Esophagus (tissue), 2 donors: ENCODE results near the gene KCNMA1. TPM values are rescaled to one million over a fixed set of nuclear protein-coding genes. Genes with fewer than 3 reads are reported as not detected.

Experiments
- H3K27ac ChIP-seq, 2 donors: one replicate each; pipeline ENCODE4 v1.5.1; 2013; ENCODE audit warnings: low read depth in 2 of 2, mild to moderate bottlenecking in 2 of 2, inconsistent platforms in 1 of 2, low read length in 1 of 2, moderate library complexity in 1 of 2
- H3K27me3 ChIP-seq, 2 donors: one replicate each; pipeline ENCODE4 v1.6.1; 2013; ENCODE audit warnings: low read length in 2 of 2, control low read depth in 1 of 2, mild to moderate bottlenecking in 1 of 2; ENCODE audit not compliant: insufficient read depth in 2 of 2, control insufficient read depth in 1 of 2
- H3K36me3 ChIP-seq, 2 donors: one replicate each; pipeline ENCODE4 v1.6.1; 2013; ENCODE audit warnings: low read length in 1 of 2; ENCODE audit not compliant: control insufficient read depth in 2 of 2, insufficient read depth in 2 of 2
- H3K4me1 ChIP-seq, 2 donors: one replicate each; pipeline ENCODE4 v1.6.1; 2013; ENCODE audit warnings: low read length in 1 of 2; ENCODE audit not compliant: control insufficient read depth in 2 of 2, insufficient read depth in 2 of 2
- H3K4me3 ChIP-seq, 2 donors: one replicate each; pipeline ENCODE4 v1.5.1; 2013; ENCODE audit warnings: low read length in 2 of 2, mild to moderate bottlenecking in 2 of 2, low read depth in 1 of 2, moderate library complexity in 1 of 2
- H3K9me3 ChIP-seq, 2 donors: one replicate each; pipeline ENCODE4 v1.6.1; 2013; ENCODE audit warnings: mild to moderate bottlenecking in 2 of 2, low read depth in 1 of 2, low read length in 1 of 2, moderate library complexity in 1 of 2; ENCODE audit not compliant: control insufficient read depth in 2 of 2, insufficient read depth in 1 of 2
- WGBS, 2 donors: extraction: QIAGEN DNeasy Blood & Tissue Kit; methylation state at CpG; one replicate each; pipeline ENCODE4 v1.1.7; 2013; 5-methylcytosine and 5-hydroxymethylcytosine counted together
- polyA plus RNA-seq, 2 donors: library from polyadenylated mRNA; stranded (reverse); fragments of 200-250 nt; gene quantifications; one replicate each; pipeline ENCODE4 v1.2.3, GENCODE V29; 2013
- donor health status: healthy with polysubstance abuse.
- donor health status: Bipolar disorder and iron deficiency.

Gene KCNMA1
- polyA plus RNA-seq, 2 donors, result 8.4 to 11.2 TPM

GRCh38 chr10:77539147-77539935, 98.3 kb downstream of the KCNMA1 start:
- 58 to 68% methylated on average over 7 of the region's 7 CpGs for WGBS, 2 donors
- H3K36me3 ChIP-seq, result no peaks in the 10 kb centered on the region
- no peak overlapping the region for H3K27ac ChIP-seq
- no peaks in the 10 kb centered on the region for H3K9me3 ChIP-seq
- H3K4me1 ChIP-seq, result peaks cover 3 to 8% of the 10 kb centered on the region in 2 donors
- H3K27me3 ChIP-seq, result no peaks in the 10 kb centered on the region
- H3K4me3 ChIP-seq, result no peak overlapping the region

DNA sequence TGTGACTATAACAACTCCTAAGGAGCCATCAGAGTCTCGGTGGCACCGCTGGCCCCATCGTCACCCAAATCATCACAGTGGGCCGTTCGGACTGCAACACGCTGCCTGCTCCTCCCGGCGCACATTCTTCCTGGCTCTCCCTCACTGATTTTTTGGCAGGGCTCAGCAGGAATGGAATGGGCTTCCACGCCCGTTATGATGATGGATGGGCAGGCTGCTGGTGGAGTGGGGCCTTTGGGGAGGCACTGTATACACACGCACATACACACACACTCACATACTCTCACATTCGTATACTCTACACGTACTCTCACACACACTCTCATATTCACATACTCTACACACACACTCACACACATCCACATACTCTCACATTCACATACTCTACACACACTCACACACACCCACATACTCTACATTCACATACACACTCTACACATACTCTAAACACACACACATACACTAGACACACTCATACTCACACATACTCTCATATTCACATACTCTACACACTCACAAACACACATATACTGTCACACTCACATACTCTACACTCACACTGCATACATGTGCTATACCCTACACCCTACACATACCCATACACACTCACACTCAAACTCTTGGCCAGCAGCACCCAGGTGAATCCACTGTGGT, 99.8 kb downstream of the KCNMA1 start:
- 58 to 70% methylated on average over 13 of the region's 13 CpGs for WGBS, 2 donors
- no peaks in the 10 kb centered on the region for H3K9me3 ChIP-seq
- H3K27me3 ChIP-seq, result no peaks in the 10 kb centered on the region
- H3K4me3 ChIP-seq, result no peak overlapping the region
- no peak overlapping the region for H3K27ac ChIP-seq
- H3K36me3 ChIP-seq, result no peaks in the 10 kb centered on the region
- peaks cover 6 to 8% of the 10 kb centered on the region in 2 donors for H3K4me1 ChIP-seq

DNA sequence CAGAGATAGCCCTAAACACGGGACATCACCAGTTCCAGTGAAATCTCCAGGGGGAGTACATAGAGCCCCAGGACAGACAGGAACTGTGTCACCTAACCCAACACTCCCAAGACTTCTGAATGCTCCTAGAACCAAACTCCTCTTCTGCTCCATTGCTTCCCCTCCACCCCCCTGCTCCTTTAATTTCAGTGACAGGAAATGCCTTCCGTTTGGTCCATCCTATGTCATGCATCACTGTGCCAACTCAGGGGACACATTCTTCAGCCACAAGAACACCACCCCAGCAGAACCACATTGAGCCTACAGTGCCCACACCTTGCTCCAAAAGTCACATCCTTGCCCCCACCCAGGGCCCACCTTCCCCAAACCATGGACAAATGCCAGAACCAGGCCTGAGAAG, 100.5 kb downstream of the KCNMA1 start:
- no peaks in the 10 kb centered on the region for H3K9me3 ChIP-seq
- no peak overlapping the region for H3K4me3 ChIP-seq
- H3K4me1 ChIP-seq, result peaks cover 6 to 8% of the 10 kb centered on the region in 2 donors
- H3K36me3 ChIP-seq, result no peaks in the 10 kb centered on the region
- 77 to 83% methylated on average over 2 of the region's 2 CpGs for WGBS, 2 donors
- no peaks in the 10 kb centered on the region for H3K27me3 ChIP-seq
- no peak overlapping the region for H3K27ac ChIP-seq

DNA sequence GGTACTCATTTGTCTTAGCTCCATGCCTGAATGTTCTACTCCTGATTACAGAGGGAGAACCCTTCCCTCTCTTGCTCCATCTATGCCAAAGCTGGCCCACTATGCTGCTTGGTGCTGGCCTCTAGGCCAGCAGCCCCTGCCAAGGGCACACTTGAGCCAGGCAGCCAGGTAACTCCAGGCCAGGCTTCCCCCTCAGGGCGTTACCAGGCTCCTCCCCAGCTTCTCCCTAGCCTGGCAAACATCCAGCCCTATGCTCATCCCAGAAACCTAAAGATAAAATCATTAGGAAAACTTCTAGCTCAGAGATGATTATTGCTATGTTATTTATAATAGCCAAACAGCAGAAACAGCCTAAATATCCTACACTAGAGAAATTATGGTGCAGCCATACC, 103.7 kb downstream of the KCNMA1 start:
- Histone ChIP-seq H3K27ac (no peak overlapping the region), H3K4me1 (peaks cover 12% of the 10 kb centered on the region in 2 donors), H3K27me3 (no peaks in the 10 kb centered on the region), H3K9me3 (no peaks in the 10 kb centered on the region), H3K36me3 (no peaks in the 10 kb centered on the region), H3K4me3 (no peak overlapping the region)
- 21 to 32% methylated on average over 1 of the region's 1 CpG for WGBS, 2 donors

DNA sequence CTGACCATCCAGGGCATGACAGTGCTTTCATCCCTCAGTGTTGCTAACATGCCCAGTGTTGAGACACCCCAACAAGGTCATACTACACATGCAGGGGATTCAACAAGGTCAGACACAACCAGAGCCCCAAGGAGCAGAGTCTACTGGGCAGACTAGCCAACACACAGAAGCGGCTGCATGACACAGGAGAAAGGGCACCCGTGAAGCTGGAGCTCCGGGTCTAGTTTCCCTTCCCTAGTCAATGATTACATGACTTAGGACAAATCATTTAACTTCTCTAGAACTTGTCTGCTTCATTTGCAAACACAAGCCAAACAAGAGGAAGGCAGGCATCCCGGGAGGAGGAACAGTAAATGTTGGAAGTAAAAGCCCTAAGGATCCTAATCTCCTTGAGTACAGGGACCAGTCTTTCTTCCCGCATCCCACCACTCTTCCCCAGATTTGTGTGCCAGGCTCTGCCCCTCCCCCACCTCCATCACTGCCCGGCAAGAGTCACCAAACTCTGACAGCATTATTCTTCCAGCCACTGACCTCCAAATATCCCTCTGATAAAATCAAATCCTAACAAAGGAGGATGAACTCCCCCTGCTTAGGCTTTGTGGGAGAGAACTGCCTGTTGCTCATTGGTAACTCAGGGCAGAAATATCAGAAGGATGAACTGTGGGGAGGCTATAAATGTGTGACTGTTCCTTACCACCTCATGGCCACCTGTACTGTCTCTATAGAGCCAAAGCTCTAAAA, 104.3 kb downstream of the KCNMA1 start:
- WGBS, 2 donors, result 54 to 76% methylated on average over 6 of the region's 6 CpGs
- H3K4me3 ChIP-seq, result no peak overlapping the region
- no peaks in the 10 kb centered on the region for H3K27me3 ChIP-seq
- H3K9me3 ChIP-seq, result no peaks in the 10 kb centered on the region
- peaks cover 9% of the 10 kb centered on the region in 2 donors for H3K4me1 ChIP-seq
- H3K27ac ChIP-seq, result no peak overlapping the region
- H3K36me3 ChIP-seq, result no peaks in the 10 kb centered on the region

DNA sequence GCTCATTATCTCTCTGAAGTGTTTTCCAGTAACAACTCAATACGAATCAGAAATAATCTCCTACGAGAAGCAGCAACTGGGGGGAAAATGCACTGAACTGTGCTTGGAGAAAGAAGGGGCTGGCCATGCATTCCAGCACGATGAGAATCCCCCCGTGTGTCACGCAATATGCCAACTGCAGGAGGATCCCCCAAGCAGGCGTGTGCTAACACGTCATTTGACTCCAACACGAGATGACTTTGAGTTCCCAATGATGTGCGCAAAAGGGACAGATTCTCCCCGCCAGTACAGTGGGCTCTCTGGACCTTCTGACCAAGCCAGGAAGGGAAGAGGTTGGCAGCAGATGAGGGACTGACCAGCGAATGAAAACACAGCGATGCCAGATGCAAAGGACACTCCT, 105.5 kb downstream of the KCNMA1 start:
- Histone ChIP-seq H3K4me3 (no peak overlapping the region), H3K27me3 (no peaks in the 10 kb centered on the region), H3K9me3 (no peaks in the 10 kb centered on the region), H3K36me3 (no peaks in the 10 kb centered on the region), H3K4me1 (peaks cover 7 to 12% of the 10 kb centered on the region in 2 donors), H3K27ac (no peak overlapping the region)
- 69 to 78% methylated on average over 12 of the region's 12 CpGs for WGBS, 2 donors

GRCh38 chr10:77531441-77532001, 106.1 kb downstream of the KCNMA1 start:
- H3K9me3 ChIP-seq, result no peaks in the 10 kb centered on the region
- peak overlapping the region in 1 of 2 donors; percentile 62 for H3K27ac ChIP-seq
- no peak overlapping the region for H3K4me3 ChIP-seq
- H3K36me3 ChIP-seq, result no peaks in the 10 kb centered on the region
- WGBS, 2 donors, result 25 to 52% methylated on average over 10 of the region's 10 CpGs
- peaks cover 7 to 12% of the 10 kb centered on the region in 2 donors for H3K4me1 ChIP-seq
- no peaks in the 10 kb centered on the region for H3K27me3 ChIP-seq

DNA sequence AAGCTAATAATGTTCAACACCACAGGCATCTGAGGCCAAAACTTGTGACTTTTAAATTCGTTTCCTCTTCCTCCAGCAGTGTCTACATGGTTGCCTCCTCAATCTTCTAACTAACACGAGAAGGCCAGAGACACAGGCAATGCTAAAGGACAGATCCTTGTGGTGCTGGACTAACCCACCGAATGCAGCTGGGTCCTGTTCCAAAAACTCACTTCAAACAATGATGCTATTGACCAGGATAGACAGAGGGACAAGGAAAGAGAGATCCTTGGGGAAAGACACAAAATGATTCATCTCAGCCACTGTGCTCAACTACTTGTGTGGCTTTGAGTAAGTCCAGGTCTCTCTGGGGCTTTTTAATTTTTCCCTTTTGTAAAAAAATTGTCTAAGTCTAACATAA, 107.6 kb downstream of the KCNMA1 start:
- Histone ChIP-seq H3K27ac (no peak overlapping the region), H3K4me1 (peaks cover 7 to 12% of the 10 kb centered on the region in 2 donors), H3K4me3 (no peak overlapping the region), H3K27me3 (no peaks in the 10 kb centered on the region), H3K36me3 (no peaks in the 10 kb centered on the region), H3K9me3 (no peaks in the 10 kb centered on the region)
- WGBS, 2 donors, result 75 to 81% methylated on average over 3 of the region's 3 CpGs

DNA sequence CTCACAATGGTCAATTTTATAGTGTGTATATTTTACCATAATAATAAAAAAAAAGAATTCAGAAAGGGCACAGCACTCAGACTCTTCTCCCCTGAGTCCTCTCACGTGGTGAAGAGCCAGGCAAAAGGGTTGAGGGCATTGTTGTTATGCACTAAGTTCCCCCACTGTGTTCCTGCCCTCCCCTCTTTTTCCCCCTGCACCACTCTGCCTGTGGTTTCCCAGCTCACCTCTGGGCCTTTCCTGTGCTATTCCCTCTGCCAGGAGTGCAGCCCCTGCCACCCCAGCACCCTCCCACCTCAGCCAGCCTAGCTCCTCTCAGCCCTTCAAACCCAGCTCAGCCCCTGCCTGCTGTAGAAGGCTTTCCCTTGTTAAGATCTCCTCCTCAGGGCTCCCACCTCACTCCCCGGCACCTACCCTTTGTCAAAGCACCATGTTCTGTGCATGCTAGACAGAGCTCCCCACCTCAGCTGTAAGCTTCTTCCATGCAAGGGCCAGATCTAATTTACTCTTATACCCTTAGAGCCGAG, 108.5 kb downstream of the KCNMA1 start:
- no peaks in the 10 kb centered on the region for H3K27me3 ChIP-seq
- 82 to 83% methylated on average over 3 of the region's 3 CpGs for WGBS, 2 donors
- no peak overlapping the region for H3K27ac ChIP-seq
- H3K4me3 ChIP-seq, result no peak overlapping the region
- no peaks in the 10 kb centered on the region for H3K9me3 ChIP-seq
- H3K4me1 ChIP-seq, result peaks cover 7 to 12% of the 10 kb centered on the region in 2 donors
- no peaks in the 10 kb centered on the region for H3K36me3 ChIP-seq
